GM19043 (cell line): ENCODE results near the gene MPP7.

ENCODE experiments used
- ATAC-seq: cut with Tn5 transposase; IDR thresholded peaks from one replicate; pipeline ENCODE4 v1.9.1; 2021; ENCODE audit warnings: low read depth; ENCODE audit not compliant: unreplicated experiment

Gene MPP7

GRCh38 chr10:28274475-28274874, 28.4 kb downstream of the MPP7 start:
- no peak for ATAC-seq

- ATAC-seq, result no peak
Observed at GRCh38 chr10:28273343-28273742, 29.5 kb downstream of the MPP7 start.

DNA sequence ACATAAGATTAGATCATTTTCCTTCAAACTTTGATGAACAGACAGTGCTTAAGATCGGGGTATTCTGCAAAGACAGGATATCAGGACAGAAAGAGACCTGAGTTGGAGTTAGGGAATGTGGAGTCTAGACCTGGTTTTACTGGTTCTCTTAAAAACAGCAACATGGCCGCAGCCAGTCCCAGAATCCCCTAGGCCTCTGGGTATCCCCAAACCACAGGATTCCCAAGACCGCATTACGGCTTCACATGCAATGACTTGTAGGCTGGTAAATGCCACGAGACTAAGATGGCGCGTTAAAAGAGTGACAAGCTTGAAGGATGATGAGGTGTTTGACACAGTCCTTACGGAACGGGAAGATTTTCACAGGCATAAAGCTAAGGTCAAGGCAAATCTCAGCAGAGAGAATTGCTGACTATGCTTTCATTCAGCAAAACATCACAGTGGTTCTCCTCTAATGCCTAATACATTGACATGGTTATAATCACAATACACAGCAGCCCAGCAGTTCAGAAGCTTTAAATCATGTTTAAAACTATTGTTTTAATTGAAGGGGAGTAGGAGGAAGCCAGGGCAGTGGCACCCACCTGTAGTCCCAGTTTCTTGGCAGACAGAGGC, 32.9 kb downstream of the MPP7 start:
- no peak for ATAC-seq

GRCh38 chr10:28266449-28267224, 36.2 kb downstream of the MPP7 start:
- ATAC-seq, result no peak

GRCh38 chr10:28263136-28263857, 39.6 kb downstream of the MPP7 start:
- ATAC-seq, result no peak

- ATAC-seq, result no peak
Observed at GRCh38 chr10:28256776-28257175, 46.1 kb downstream of the MPP7 start.

DNA sequence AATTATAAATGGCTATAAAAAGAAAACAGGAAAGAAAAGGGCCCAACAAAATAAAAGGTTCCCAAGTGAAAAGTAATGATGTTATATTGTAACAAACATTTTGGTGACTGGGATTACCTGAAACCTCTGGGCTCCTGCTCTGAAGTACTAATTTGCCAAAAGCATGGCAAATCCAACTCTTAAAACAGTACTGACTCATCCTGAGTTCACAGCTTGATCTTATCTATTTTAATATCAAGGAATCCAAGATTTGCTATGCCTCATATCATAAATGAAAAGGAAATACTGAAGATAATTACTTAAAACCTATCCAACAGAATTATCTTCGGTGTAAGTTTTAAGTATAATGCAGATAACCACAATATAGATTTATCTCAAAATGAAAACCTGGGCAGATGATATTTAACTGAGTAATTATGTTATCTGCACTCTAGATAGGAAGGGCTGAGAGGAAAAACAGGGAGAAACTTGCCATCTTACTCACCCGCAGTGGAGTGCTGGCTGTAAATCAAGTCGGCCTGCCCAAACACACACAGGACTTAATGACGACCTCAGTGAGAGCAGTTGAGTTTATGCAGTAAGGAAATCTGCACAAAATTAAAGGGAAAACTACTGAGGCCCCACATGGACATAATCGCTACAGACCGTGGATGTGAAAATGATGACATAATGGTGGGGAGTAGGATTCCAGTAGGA, 48.4 kb downstream of the MPP7 start:
- no peak for ATAC-seq

DNA sequence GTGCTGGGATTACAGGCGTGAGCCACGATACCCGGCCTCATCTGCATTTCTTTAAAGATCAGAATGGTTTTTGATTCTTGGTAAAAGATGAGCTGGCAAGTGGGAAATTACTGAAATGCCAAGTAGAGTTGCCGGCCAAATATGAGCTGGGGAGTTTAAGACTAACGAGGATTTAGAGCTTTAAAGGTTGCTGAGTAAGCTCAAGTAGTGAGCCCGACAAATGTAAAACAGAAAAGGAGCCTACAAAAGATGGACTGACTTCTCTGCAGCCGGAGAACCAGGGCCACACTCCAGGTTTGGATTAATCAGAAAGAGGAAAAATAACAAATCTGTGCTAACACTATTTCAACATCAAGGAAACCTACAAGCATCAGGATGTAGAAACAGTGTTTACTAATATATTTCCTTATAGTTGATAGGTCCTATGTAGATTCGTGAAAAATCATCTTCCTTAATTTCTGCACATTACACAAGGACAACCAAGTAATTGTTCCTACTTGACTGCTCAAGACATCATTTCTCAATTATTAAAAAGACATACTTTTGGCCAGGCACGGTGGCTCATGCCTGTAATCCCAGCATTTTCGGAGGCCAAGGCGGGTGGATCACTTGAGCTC, 49.6 kb downstream of the MPP7 start:
- ATAC-seq, result no peak
